H9 (cell line): ENCODE data around the gene ITM2C. TPM values are rescaled to one million over a fixed set of nuclear protein-coding genes. Genes with fewer than 3 reads are reported as not detected.
A peak's percentile ranks its signal among the peaks of the same experiment; 100 is the strongest.

Experiments
- DNase-seq: peaks from one replicate; pipeline ENCODE4 v3.0.0-alpha.2; 2017
- H2AFZ ChIP-seq: one replicate; pipeline ENCODE4 v1.6.1; 2013; ENCODE audit warnings: mild to moderate bottlenecking, low read length, control low read depth, moderate library complexity
- H2AK5ac ChIP-seq: 2 replicates; pipeline ENCODE4 v1.6.1; 2013; ENCODE audit warnings: low read length, control low read depth, mixed read lengths; ENCODE audit not compliant: insufficient read length
- H2BK120ac ChIP-seq: one replicate; pipeline ENCODE4 v1.6.1; 2013; ENCODE audit warnings: low read depth, mild to moderate bottlenecking, low read length, control low read depth, inconsistent platforms; ENCODE audit not compliant: poor library complexity, severe bottlenecking
- H2BK12ac ChIP-seq: 2 replicates; pipeline ENCODE4 v1.6.1; 2013; ENCODE audit warnings: low read length, control low read depth, mixed read lengths, low read depth; ENCODE audit not compliant: insufficient read length
- H2BK15ac ChIP-seq: 2 replicates; pipeline ENCODE4 v1.6.1; 2013; ENCODE audit warnings: low read depth, low read length, control low read depth
- H2BK20ac ChIP-seq: one replicate; pipeline ENCODE4 v1.6.1; 2013; ENCODE audit warnings: low read depth, mild to moderate bottlenecking, low read length, control low read depth, inconsistent platforms; ENCODE audit not compliant: poor library complexity, severe bottlenecking
- H2BK5ac ChIP-seq: 2 replicates; pipeline ENCODE4 v1.6.1; 2013; ENCODE audit warnings: low read length, control low read depth, mixed read lengths; ENCODE audit not compliant: insufficient read length
- H3K14ac ChIP-seq: 2 replicates; pipeline ENCODE4 v1.6.1; 2013; ENCODE audit warnings: low read length, control low read depth; ENCODE audit not compliant: insufficient read depth
- H3K18ac ChIP-seq: 2 replicates; pipeline ENCODE4 v1.6.1; 2013; ENCODE audit warnings: low read depth, mild to moderate bottlenecking, mixed read lengths, low read length, control low read depth; ENCODE audit not compliant: insufficient read length
- H3K23ac ChIP-seq: 2 replicates; pipeline ENCODE4 v1.6.1; 2013; ENCODE audit warnings: low read length, control low read depth, mixed read lengths, low read depth; ENCODE audit not compliant: insufficient read length
- H3K23me2 ChIP-seq: 2 replicates; pipeline ENCODE4 v1.6.1; 2013; ENCODE audit warnings: low read depth, mild to moderate bottlenecking, mixed read lengths, low read length, control low read depth; ENCODE audit not compliant: insufficient read length, poor library complexity, severe bottlenecking
- H3K27ac ChIP-seq: 2 replicates; pipeline ENCODE4 v1.5.1; 2013; ENCODE audit warnings: low read length, control low read depth, mixed read lengths, low read depth; ENCODE audit not compliant: insufficient read length
- H3K27me3 ChIP-seq: 2 replicates; pipeline ENCODE4 v1.6.1; 2013; ENCODE audit warnings: low read length, control low read depth, inconsistent platforms; ENCODE audit not compliant: insufficient read depth
- H3K4ac ChIP-seq: 2 replicates; pipeline ENCODE4 v1.6.1; 2013; ENCODE audit warnings: low read depth, mild to moderate bottlenecking, control low read depth, inconsistent platforms, low read length, moderate library complexity
- H3K4me1 ChIP-seq: 2 replicates; pipeline ENCODE4 v1.6.1; 2013; ENCODE audit warnings: low read length, control low read depth, inconsistent platforms; ENCODE audit not compliant: insufficient read depth
- H3K4me2 ChIP-seq: 2 replicates; pipeline ENCODE4 v1.6.1; 2013; ENCODE audit warnings: low read length, control low read depth, mixed read lengths; ENCODE audit not compliant: insufficient read length, insufficient read depth
- H3K56ac ChIP-seq: 2 replicates; pipeline ENCODE4 v1.6.1; 2013; ENCODE audit warnings: low read depth, mild to moderate bottlenecking, mixed read lengths, low read length, control low read depth; ENCODE audit not compliant: insufficient read length
- H3K79me1 ChIP-seq: 2 replicates; pipeline ENCODE4 v1.6.1; 2013; ENCODE audit warnings: low read depth, mild to moderate bottlenecking, moderate library complexity, low read length, control low read depth, inconsistent platforms; ENCODE audit not compliant: insufficient read depth, poor library complexity, severe bottlenecking
- H3K79me2 ChIP-seq: 2 replicates; pipeline ENCODE4 v1.6.1; 2013; ENCODE audit warnings: low read length, control low read depth, inconsistent platforms; ENCODE audit not compliant: insufficient read depth
- H3K9ac ChIP-seq: 2 replicates; pipeline ENCODE4 v1.6.1; 2013; ENCODE audit warnings: low read length, control low read depth, mixed read lengths; ENCODE audit not compliant: insufficient read length; ENCODE audit errors: extremely low read depth
- H3K9me3 ChIP-seq: one replicate; pipeline ENCODE4 v1.6.1; 2013; ENCODE audit warnings: low read depth, low read length, inconsistent platforms; ENCODE audit not compliant: control insufficient read depth
- H3T11ph ChIP-seq: one replicate; pipeline ENCODE4 v1.6.1; 2013; ENCODE audit warnings: mild to moderate bottlenecking, low read length, control low read depth, inconsistent platforms
- H4K20me1 ChIP-seq: one replicate; pipeline ENCODE4 v1.6.1; 2013; ENCODE audit not compliant: control insufficient read depth, insufficient read length, insufficient read depth
- H4K5ac ChIP-seq: 2 replicates; pipeline ENCODE4 v1.6.1; 2013; ENCODE audit warnings: low read depth, mild to moderate bottlenecking, mixed read lengths, low read length, control low read depth; ENCODE audit not compliant: insufficient read length
- H4K8ac ChIP-seq: replicated peaks from 2 replicates; pipeline ENCODE4 v1.6.1; 2013; ENCODE audit warnings: low read length, control low read depth, mixed read lengths, low read depth; ENCODE audit not compliant: insufficient read length
- H4K91ac ChIP-seq: 2 replicates; pipeline ENCODE4 v1.6.1; 2013; ENCODE audit warnings: low read depth, mild to moderate bottlenecking, moderate library complexity, mixed read lengths, low read length, control low read depth; ENCODE audit not compliant: insufficient read length
- H3K27ac Mint-ChIP-seq, 3 experiments: 2 replicates in 2 of 3; 3 replicates in 1 of 3; pipeline ENCODE4 v1.8.0; 2020 to 2021; ENCODE audit warnings: mixed read lengths in 3 of 3, mild to moderate bottlenecking in 1 of 3, moderate library complexity in 1 of 3
- H3K27me3 Mint-ChIP-seq: 2 replicates; pipeline ENCODE4 v1.8.0; 2021; ENCODE audit warnings: low read depth, mild to moderate bottlenecking, moderate library complexity, mixed read lengths
- H3K36me3 Mint-ChIP-seq, 3 experiments: 2 replicates in 2 of 3; 3 replicates in 1 of 3; pipeline ENCODE4 v1.8.0; 2020 to 2021; ENCODE audit warnings: low read depth in 3 of 3, mixed read lengths in 3 of 3; ENCODE audit not compliant: insufficient read depth in 1 of 3
- H3K4me1 Mint-ChIP-seq, 2 experiments: 2 replicates each; pipeline ENCODE4 v1.8.0; 2020; ENCODE audit warnings: mixed read lengths in 2 of 2
- H3K4me3 Mint-ChIP-seq, 2 experiments: 2 replicates in 1 of 2; 3 replicates in 1 of 2; pipeline ENCODE4 v1.8.0; 2020 to 2021; ENCODE audit warnings: mild to moderate bottlenecking in 2 of 2, mixed read lengths in 2 of 2, moderate library complexity in 1 of 2
- H3K9me3 Mint-ChIP-seq, 2 experiments: 2 replicates in 1 of 2; 3 replicates in 1 of 2; pipeline ENCODE4 v1.8.0; 2020; ENCODE audit warnings: mild to moderate bottlenecking in 2 of 2, mixed read lengths in 2 of 2, moderate library complexity in 1 of 2
- WGBS: extraction: QIAGEN DNeasy Blood & Tissue Kit; methylation state at CpG from one replicate; pipeline ENCODE4 v1.1.7; 2013; ENCODE audit warnings: missing lambda C conversion rate, low lambda C conversion rate, mixed read lengths; ENCODE audit not compliant: insufficient read length; ENCODE audit errors: extremely low coverage; 5-methylcytosine and 5-hydroxymethylcytosine counted together
- total RNA-seq: library from RNA; stranded (reverse); gene quantifications from 2 replicates; pipeline ENCODE4 v1.2.1, GENCODE V29; 2021
- TF ChIP-seq, protein P1 (sequence below): fragments of 200-600 bp; sonication (generic); conservative IDR thresholded peaks from 3 replicates; pipeline ENCODE4 v1.8.0; 2021; ENCODE audit warnings: antibody characterized with exemption, mild to moderate bottlenecking

Gene ITM2C
- total RNA-seq, 1 experiment from 2014 or later: 297 TPM

- no peaks in the 10 kb centered on the region; a peak in 1 of 5 replicates for H3K9me3 Mint-ChIP-seq
- no peak overlapping the region; a peak in 1 of 7 replicates for H3K27ac Mint-ChIP-seq
- H2AK5ac ChIP-seq: no peak overlapping the region
Observed at GRCh38 chr2:230824406-230824978, 40.2 kb upstream of the ITM2C start.

More at GRCh38 chr2:230824406-230824978, 40.2 kb upstream of the ITM2C start:
- H2BK15ac ChIP-seq: no peak overlapping the region
- H2BK20ac ChIP-seq: no peak overlapping the region
- no peaks in the 10 kb centered on the region for H3K23me2 ChIP-seq
- H3K4me1 ChIP-seq: no peaks in the 10 kb centered on the region
- H3K9me3 ChIP-seq: no peaks in the 10 kb centered on the region
- H3T11ph ChIP-seq: no peak overlapping the region
- H2BK5ac ChIP-seq: no peak overlapping the region
- H3K18ac ChIP-seq: no peak overlapping the region
- Mint-ChIP-seq H3K4me3 (no peak overlapping the region; a peak in 1 of 5 replicates), H3K27me3 (peaks cover 2% of the 10 kb centered on the region; the same call in 1 of the 2 replicates), H3K4me1 (peaks cover 11% of the 10 kb centered on the region in 2 experiments), H3K36me3 (peaks cover 0 to 4% (median 0%) of the 10 kb centered on the region in 3 experiments; a peak in 2 of 7 replicates)
- no peak overlapping the region for H4K91ac ChIP-seq
- no peaks in the 10 kb centered on the region for H3K79me1 ChIP-seq
- H3K23ac ChIP-seq: no peak overlapping the region
- no peak overlapping the region for H4K5ac ChIP-seq
- H3K4ac ChIP-seq: no peak overlapping the region
- DNase-seq: peak; percentile 82
- H4K8ac ChIP-seq: no peak overlapping the region
- no peaks in the 10 kb centered on the region for H3K27me3 ChIP-seq
- H3K27ac ChIP-seq: no peak overlapping the region
- H4K20me1 ChIP-seq: no peaks in the 10 kb centered on the region
- H3K79me2 ChIP-seq: no peaks in the 10 kb centered on the region
- H2BK12ac ChIP-seq: no peak overlapping the region
- no peak overlapping the region for H3K56ac ChIP-seq
- H2BK120ac ChIP-seq: no peak overlapping the region
- TF ChIP-seq, protein P1, sequence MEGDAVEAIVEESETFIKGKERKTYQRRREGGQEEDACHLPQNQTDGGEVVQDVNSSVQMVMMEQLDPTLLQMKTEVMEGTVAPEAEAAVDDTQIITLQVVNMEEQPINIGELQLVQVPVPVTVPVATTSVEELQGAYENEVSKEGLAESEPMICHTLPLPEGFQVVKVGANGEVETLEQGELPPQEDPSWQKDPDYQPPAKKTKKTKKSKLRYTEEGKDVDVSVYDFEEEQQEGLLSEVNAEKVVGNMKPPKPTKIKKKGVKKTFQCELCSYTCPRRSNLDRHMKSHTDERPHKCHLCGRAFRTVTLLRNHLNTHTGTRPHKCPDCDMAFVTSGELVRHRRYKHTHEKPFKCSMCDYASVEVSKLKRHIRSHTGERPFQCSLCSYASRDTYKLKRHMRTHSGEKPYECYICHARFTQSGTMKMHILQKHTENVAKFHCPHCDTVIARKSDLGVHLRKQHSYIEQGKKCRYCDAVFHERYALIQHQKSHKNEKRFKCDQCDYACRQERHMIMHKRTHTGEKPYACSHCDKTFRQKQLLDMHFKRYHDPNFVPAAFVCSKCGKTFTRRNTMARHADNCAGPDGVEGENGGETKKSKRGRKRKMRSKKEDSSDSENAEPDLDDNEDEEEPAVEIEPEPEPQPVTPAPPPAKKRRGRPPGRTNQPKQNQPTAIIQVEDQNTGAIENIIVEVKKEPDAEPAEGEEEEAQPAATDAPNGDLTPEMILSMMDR: peak; percentile 85
- no peak overlapping the region for H3K14ac ChIP-seq
- no peak overlapping the region for H3K4me2 ChIP-seq
- no peak overlapping the region for H3K9ac ChIP-seq
- no peak overlapping the region for H2AFZ ChIP-seq
- WGBS: no CpG with 5 or more reads among the region's 14 CpGs
